Measurements from ENCODE around the gene PRPS2.

The PRPS2 gene

GRCh38 chrX:12791257-12792228 is at the start of gene PRPS2:
TSS of gene PRPS2 (plus strand) at chrX:12791412. CDS start at chrX:12791498, 86 bp downstream.
- DNase-seq: peak; percentile 58

GRCh38 chrX:12741416-12741815 is 49.8 kb upstream of the PRPS2 start:
- DNase-seq: peak; percentile 86

- DNase-seq: no peak
These were observed 43.8 kb upstream of the PRPS2 start for GRCh38 chrX:12747433-12747832.

DNA sequence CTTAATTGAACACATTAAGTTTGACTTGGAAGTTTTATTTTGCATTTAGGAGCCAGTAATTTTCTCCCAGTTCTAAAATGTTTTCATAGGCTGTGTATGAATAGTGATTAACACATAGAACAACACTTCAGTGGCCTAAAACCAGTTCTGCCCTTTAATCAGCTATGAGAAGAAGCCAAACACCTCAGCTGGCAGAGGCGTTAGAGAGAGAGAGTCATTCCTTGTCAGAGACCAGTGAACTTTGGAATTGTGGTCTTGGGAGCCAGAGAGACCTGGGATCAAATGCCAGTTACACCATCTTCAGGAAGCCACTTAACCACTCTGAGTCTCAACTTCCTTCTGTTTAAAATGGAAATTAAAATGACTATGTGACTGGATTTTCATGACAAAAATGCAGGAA is 39.3 kb upstream of the PRPS2 start:
- no peak for DNase-seq

DNA sequence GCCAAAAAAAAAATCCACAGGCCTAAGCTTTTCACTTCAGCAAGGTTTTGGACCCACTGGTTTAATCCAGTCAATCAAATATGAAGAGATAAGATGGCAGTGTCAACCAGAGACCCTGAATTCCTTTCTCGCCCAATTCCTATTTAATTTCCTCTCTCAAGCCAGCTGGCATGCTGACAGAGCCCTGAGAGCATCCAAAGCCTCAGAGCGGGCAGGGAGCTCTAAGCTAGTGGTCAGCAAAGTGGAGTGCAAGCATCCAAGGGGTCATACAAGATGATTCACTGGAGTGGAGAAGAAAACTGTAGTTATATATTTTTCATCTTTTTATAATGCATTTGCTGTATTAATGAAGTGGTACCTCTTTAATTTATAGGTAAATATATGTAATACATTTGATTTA is 37.8 kb upstream of the PRPS2 start:
- no peak for DNase-seq

DNA sequence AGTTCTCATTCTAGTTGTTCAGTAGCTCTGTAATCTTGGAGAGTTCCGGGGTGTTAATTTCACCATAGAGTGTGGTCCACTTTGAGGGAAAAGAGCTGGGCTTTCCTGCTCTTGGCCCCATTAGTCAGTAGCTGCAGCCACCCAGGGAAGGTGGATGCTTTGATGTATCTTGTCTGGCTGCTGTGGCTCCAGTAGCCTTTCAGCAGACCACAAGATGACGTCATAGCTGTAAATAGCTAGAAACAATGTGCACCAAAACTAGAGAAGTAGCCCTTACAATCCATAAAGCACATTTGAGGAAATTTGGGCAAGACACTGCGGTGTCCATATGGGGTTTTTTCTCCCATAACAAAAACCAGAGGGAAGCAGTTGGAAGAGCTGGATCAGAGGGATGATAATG is 32.9 kb upstream of the PRPS2 start:
- DNase-seq: peak; percentile 1

DNA sequence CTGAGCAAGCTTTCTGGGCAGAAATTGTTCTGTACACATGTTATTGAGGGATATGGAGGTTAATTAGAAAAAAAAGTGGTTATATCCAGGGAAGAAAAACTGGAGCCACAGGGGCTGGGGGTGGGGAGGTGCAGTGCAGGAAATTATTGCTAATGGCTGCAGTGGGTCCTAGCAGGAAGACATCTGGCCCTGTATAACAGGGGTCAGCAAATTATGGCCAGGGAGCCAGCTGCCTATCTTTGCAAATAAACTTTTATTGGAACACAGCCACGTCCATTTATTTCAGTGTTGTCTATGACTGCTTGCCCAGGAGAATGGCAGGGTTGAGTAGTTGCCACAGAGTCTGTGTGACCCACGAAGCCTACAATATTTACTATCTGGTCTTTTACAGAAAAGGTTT is 23.4 kb upstream of the PRPS2 start:
- DNase-seq: no peak

DNA sequence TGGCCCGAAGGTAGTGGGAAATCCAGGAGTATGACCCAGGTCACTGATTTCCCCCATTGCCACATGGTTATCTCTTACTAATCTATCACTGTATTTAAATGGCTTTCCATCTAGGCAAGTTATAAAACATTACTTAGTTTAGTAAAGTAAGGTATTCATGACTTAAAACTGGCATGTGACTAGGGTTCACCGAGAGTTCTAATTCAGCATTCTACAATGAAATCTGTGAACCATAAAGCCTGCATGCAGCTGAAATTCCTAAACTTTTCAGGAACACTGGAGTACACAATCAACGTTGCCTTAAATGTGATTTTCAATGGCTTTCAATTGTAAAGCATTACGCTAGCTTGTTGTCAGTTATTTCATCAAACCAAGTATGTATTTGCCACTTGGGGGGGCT is 22.7 kb upstream of the PRPS2 start:
- no peak for DNase-seq

DNA sequence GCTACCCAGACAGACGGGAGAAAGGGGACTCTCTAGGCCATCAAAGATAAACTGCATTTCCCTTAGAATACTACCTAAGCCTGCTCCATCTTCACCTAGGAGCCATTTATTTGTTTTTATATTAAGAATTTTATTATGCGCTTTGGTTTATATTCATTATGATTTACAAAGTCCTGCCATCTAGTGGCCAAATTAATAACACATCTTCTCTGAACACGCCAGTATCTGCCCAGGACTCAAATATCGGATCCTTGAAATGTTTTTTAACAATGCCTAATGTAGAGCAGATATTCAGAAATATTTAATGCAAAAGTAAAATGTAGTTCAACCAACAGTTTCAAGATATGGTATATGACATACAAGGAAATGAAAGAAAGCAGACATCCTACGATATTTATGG is 20.8 kb upstream of the PRPS2 start:
- peak; percentile 45 for DNase-seq

DNA sequence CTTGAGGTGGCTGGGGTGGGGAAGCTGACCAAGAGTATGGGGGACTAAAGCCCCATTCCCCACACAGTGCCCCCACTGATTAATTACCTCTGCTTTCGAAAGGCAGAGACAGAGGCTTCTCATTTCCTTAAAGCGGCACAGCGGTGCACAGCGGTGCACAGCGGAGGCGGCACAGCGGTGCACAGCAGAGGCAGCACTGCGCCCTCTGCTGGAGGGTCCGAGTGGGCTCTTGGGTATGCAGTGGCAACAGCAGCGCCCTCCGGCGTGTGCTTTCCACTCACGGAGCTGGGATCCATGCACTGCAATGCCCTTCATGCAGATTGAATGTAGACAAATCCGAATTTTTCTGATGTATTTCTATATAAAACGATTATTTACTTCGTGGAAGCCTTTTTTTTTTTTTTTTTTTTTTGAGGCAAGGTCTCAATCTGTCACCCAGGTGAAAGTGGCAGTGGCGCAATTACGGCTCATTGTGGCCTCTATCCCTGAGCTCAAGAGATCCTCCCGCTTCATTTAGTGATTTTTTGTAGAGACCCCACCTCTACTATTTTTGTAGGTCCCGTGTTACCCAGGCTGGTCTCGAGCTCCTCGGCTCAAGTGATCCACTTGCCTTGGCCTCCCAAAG is 19.7 kb upstream of the PRPS2 start:
- DNase-seq: peak; percentile 80

DNA sequence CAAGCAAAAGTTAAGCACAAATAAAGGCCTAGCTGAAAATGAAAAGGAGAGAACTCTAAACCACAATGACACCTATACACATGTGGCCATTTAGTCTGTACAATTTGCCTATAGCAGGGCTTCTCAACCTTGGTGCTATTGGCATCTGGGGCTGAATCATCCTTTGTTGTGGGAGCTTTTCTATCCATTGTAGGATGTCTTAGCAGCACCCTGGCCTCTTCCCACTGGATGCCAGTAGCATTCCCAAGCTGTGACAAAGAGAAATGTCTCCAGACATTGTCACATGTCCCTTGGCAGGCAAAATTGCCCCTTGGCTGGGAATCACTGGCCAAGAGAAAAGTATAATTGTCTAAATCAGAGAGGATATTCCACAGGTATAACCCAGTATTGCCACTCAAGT is 13.5 kb upstream of the PRPS2 start:
- peak; percentile 0 for DNase-seq

DNA sequence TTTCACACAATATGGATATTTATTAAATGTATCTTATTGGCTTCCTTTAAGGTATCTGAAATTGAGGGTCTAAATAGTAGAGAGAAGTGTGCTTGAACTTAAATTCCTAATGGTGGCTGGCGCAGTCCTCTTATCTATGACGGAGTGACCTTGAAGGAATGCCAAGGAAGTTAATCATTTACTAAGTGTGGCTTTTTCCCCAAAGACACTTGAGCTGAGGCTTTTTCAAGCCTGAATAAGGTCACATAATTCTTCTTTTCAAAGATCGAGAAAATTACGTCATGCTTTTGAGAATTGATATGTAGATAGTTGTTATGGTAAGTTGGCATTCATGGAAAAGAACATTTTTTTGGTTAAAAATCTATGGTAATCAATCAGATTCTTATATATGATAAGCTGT is 11.7 kb upstream of the PRPS2 start:
- DNase-seq: peak; percentile 70

- no peak for DNase-seq
These were observed 2.6 kb upstream of the PRPS2 start for GRCh38 chrX:12788645-12789044.

GRCh38 chrX:12789976-12790375 is 1.2 kb upstream of the PRPS2 start:
- no peak for DNase-seq

DNA sequence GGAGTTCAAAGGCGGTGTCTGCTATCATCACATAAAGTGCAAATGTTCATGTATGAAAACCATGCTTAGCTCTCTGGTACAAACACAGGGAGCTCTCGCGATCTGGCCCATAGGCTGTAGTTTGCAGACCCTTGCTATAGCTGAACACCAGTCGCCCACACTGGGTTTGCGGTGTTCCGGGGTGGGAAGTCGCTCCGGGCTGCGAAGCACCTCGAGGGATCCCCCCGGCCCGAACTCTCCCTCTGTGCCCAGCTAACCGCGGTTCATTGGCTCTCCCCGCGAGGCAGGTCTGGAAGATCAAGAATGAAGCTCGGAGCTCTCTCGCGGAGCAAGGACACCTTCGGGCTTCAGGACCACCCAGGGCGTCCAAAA is 341 bp upstream of the PRPS2 start:
- peak; percentile 28 for DNase-seq

DNA sequence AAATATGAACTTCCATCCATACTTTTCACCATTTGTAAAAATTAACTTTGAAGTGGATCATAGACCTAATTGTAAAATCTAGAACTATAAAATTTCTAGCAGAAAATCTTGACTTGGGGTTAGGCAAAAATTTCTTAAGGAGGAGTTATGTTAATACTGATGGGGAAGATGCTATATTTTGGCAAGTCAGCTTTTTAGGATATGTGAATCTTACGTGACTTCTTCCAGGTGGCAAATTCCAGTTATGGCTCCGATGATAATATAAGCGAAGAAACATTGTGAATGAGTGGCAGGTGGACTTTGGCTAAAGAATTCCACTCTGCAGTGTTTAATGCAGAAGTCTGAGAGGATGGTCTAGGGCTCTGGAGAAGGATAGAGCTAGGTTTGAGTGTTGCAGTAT is 1.5 kb downstream of the PRPS2 start:
- no peak for DNase-seq

DNA sequence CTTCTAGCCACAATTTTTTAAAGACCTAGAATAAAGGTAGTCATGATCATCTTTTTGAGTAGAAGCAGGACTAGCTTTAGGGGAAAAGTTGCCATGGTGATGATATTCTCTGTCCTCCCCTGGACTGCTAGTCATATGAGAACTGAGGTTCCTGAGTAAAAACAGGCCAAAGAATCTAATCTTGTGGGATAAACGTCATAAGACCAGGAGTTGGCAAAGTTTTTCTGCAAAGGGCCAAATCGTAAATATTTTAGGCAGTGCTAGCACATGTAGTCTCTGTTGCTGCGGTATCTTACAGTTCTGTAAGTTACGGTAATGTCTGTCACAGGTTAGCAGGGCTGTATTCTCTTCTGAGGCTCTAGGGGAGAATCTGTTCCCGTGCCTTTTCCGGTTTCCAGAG is 3.4 kb downstream of the PRPS2 start:
- DNase-seq: no peak

DNA sequence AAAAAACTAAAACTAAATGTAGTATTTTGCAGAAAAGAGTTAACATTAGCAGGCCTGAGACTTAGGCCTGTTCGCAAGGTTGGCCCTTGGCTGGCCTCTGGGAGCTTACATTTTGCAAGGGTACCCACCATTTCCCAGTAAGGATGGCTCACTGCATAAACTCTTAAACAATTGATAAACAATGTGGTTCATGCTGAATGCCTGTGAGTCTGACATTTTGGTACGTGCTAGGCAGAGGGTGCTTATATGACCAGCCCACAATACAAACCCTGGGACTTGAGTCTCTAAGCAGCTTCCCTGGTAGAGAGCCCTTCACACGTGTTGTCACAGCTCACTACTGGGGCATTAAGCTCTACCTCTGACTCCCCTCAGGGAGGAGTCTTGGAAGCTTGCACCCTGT is 7.4 kb downstream of the PRPS2 start:
- no peak for DNase-seq

GRCh38 chrX:12799118-12799517 is 7.9 kb downstream of the PRPS2 start:
- no peak for DNase-seq

- DNase-seq: no peak
These were observed 11.5 kb downstream of the PRPS2 start for GRCh38 chrX:12802741-12803140.

DNA sequence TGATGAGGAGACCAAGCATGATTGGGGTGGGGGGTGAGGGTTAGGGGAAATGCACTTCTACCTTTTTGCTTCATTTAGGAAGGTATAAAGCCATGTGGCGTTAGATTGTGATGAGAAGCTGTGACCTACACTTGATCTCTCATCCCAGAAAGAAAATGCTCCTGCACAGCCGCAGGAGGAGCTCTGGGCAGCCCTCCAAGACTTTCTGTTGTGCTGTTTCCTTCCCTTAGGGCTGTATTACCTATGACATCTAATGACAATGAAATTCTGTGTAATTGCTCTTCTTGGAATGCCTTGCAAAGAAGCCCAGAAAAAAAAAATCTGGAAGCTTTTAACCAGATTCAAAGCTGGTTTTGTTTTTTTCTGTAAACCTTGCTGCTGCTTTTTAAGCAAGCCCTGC is 13.4 kb downstream of the PRPS2 start:
- DNase-seq: no peak

DNA sequence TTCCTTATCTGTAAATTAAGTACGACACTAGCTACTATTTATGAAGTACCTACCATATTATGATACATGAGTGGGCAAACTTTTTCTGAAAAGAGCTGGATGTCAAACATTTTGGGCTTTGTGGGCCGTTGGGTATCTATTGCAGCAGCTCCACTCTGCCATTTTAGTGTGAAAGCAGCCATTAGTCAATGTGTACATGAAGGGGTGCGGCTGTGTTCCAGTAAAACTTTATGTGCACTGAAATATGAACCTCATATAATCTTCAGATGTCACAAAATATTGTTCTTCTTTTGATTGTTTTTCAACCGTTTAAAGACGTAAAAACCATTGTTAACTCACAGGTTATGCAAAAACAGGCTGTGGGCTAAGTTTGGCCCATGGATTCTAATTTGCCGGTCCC is 14.1 kb downstream of the PRPS2 start:
- DNase-seq: no peak

DNA sequence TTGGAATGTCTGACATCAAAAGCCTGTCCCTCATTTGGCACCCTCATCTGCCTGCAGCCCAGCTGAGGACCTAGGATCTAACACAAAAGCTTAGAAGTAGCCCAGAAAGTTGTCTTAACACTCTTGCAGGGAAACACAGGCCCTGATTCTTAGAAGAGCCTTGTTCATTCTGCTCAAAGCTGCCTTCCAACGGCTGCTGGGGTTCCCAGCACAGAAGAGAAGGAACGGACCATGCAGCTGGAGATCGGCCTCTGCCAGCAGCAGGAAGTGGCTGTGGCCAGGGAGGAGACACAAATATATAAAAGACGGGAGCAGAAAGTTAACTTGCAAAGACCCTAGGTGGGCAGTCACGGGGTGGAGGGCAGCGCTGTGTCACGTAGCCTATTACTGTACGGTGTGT is 20.4 kb downstream of the PRPS2 start:
- no peak for DNase-seq

DNA sequence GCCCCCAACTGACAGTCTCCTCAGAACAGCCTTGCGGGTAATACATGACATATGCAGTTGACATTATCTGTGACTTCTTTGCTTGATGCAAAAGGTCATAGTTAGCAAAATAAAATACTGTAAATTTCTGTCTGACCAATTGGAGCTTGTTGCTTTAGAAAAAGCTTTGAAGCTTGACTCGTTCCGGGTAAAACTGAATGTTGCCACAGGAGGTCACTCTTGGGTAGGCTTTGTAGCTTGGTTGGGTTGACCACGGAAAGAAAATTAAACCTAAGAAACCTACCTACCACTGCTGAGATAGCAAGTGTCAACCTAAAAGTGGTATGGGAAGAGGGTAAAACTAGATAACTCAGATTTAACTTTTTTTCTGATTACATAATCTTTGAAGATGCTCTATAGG is 23.2 kb downstream of the PRPS2 start:
- DNase-seq: peak; percentile 51

- no peak for DNase-seq
These were observed 26.3 kb downstream of the PRPS2 start for GRCh38 chrX:12817528-12817927.
